8988T (cell line): ENCODE data around the gene CCDC122.

Source experiments
- DNase-seq: peaks from one replicate; pipeline ENCODE4 v3.0.0; 2011

Gene CCDC122

GRCh38 chr13:43878892-43879754 lies at the start of gene CCDC122:
CCDC122 (minus strand) TSS chr13:43879740; CDS start chr13:43869376, 10,364 bp downstream.
- DNase-seq = peak; percentile 69

- no peak for DNase-seq
Observed at GRCh38 chr13:43924549-43925245, 45.2 kb upstream of the CCDC122 start.

GRCh38 chr13:43920965-43921674 lies 41.6 kb upstream of the CCDC122 start:
- DNase-seq = no peak

- DNase-seq = no peak
Observed at GRCh38 chr13:43918636-43919035, 39.1 kb upstream of the CCDC122 start.

- DNase-seq = no peak
Observed at GRCh38 chr13:43916828-43917227, 37.3 kb upstream of the CCDC122 start.

- no peak for DNase-seq
Observed at GRCh38 chr13:43915451-43915850, 35.9 kb upstream of the CCDC122 start.

- DNase-seq = no peak
Observed at GRCh38 chr13:43911871-43912270, 32.3 kb upstream of the CCDC122 start.

GRCh38 chr13:43911278-43911677 lies 31.7 kb upstream of the CCDC122 start:
- DNase-seq = no peak

- DNase-seq = no peak
Observed at GRCh38 chr13:43910856-43911255, 31.3 kb upstream of the CCDC122 start.

- DNase-seq = no peak
Observed at GRCh38 chr13:43908156-43909126, 28.9 kb upstream of the CCDC122 start.

- DNase-seq = no peak
Observed at GRCh38 chr13:43905435-43906031, 26.0 kb upstream of the CCDC122 start.

GRCh38 chr13:43895940-43896339 lies 16.4 kb upstream of the CCDC122 start:
- DNase-seq = no peak

- DNase-seq = no peak
Observed at GRCh38 chr13:43894438-43894837, 14.9 kb upstream of the CCDC122 start.

GRCh38 chr13:43884222-43884621 lies 4.7 kb upstream of the CCDC122 start:
- no peak for DNase-seq

- no peak for DNase-seq
Observed at GRCh38 chr13:43883631-43884030, 4.1 kb upstream of the CCDC122 start.

- no peak for DNase-seq
Observed at GRCh38 chr13:43881580-43881979, 2.0 kb upstream of the CCDC122 start.

- DNase-seq = no peak
Observed at GRCh38 chr13:43880926-43881325, 1.4 kb upstream of the CCDC122 start.

- DNase-seq = no peak
Observed at GRCh38 chr13:43880214-43880855, 795 bp upstream of the CCDC122 start.

- peak; percentile 8 for DNase-seq
Observed at GRCh38 chr13:43879755-43880181, 228 bp upstream of the CCDC122 start, which contains the start of gene LACC1. LACC1 (plus strand) TSS chr13:43879904; CDS start chr13:43880986, 1,082 bp downstream.

GRCh38 chr13:43877766-43878165 lies 1.8 kb downstream of the CCDC122 start:
- DNase-seq = no peak

GRCh38 chr13:43877326-43877725 lies 2.2 kb downstream of the CCDC122 start:
- DNase-seq = no peak
